H9 (cell line): Measurements from ENCODE around the gene SPAG4. TPM values are rescaled to one million over a fixed set of nuclear protein-coding genes. Genes with fewer than 3 reads are reported as not detected.

Source experiments
- DNase-seq: peaks from one replicate; pipeline ENCODE4 v3.0.0-alpha.2; 2017
- H2AFZ ChIP-seq: one replicate; pipeline ENCODE4 v1.6.1; 2013; ENCODE audit warnings: mild to moderate bottlenecking, low read length, control low read depth, moderate library complexity
- H2AK5ac ChIP-seq: 2 replicates; pipeline ENCODE4 v1.6.1; 2013; ENCODE audit warnings: low read length, control low read depth, mixed read lengths; ENCODE audit not compliant: insufficient read length
- H2BK120ac ChIP-seq: one replicate; pipeline ENCODE4 v1.6.1; 2013; ENCODE audit warnings: low read depth, mild to moderate bottlenecking, low read length, control low read depth, inconsistent platforms; ENCODE audit not compliant: poor library complexity, severe bottlenecking
- H2BK12ac ChIP-seq: 2 replicates; pipeline ENCODE4 v1.6.1; 2013; ENCODE audit warnings: low read length, control low read depth, mixed read lengths, low read depth; ENCODE audit not compliant: insufficient read length
- H2BK15ac ChIP-seq: 2 replicates; pipeline ENCODE4 v1.6.1; 2013; ENCODE audit warnings: low read depth, low read length, control low read depth
- H2BK20ac ChIP-seq: one replicate; pipeline ENCODE4 v1.6.1; 2013; ENCODE audit warnings: low read depth, mild to moderate bottlenecking, low read length, control low read depth, inconsistent platforms; ENCODE audit not compliant: poor library complexity, severe bottlenecking
- H2BK5ac ChIP-seq: 2 replicates; pipeline ENCODE4 v1.6.1; 2013; ENCODE audit warnings: low read length, control low read depth, mixed read lengths; ENCODE audit not compliant: insufficient read length
- H3K14ac ChIP-seq: 2 replicates; pipeline ENCODE4 v1.6.1; 2013; ENCODE audit warnings: low read length, control low read depth; ENCODE audit not compliant: insufficient read depth
- H3K18ac ChIP-seq: 2 replicates; pipeline ENCODE4 v1.6.1; 2013; ENCODE audit warnings: low read depth, mild to moderate bottlenecking, mixed read lengths, low read length, control low read depth; ENCODE audit not compliant: insufficient read length
- H3K23ac ChIP-seq: 2 replicates; pipeline ENCODE4 v1.6.1; 2013; ENCODE audit warnings: low read length, control low read depth, mixed read lengths, low read depth; ENCODE audit not compliant: insufficient read length
- H3K23me2 ChIP-seq: 2 replicates; pipeline ENCODE4 v1.6.1; 2013; ENCODE audit warnings: low read depth, mild to moderate bottlenecking, mixed read lengths, low read length, control low read depth; ENCODE audit not compliant: insufficient read length, poor library complexity, severe bottlenecking
- H3K27ac ChIP-seq: 2 replicates; pipeline ENCODE4 v1.5.1; 2013; ENCODE audit warnings: low read length, control low read depth, mixed read lengths, low read depth; ENCODE audit not compliant: insufficient read length
- H3K27me3 ChIP-seq: 2 replicates; pipeline ENCODE4 v1.6.1; 2013; ENCODE audit warnings: low read length, control low read depth, inconsistent platforms; ENCODE audit not compliant: insufficient read depth
- H3K4ac ChIP-seq: 2 replicates; pipeline ENCODE4 v1.6.1; 2013; ENCODE audit warnings: low read depth, mild to moderate bottlenecking, control low read depth, inconsistent platforms, low read length, moderate library complexity
- H3K4me1 ChIP-seq: 2 replicates; pipeline ENCODE4 v1.6.1; 2013; ENCODE audit warnings: low read length, control low read depth, inconsistent platforms; ENCODE audit not compliant: insufficient read depth
- H3K4me2 ChIP-seq: 2 replicates; pipeline ENCODE4 v1.6.1; 2013; ENCODE audit warnings: low read length, control low read depth, mixed read lengths; ENCODE audit not compliant: insufficient read length, insufficient read depth
- H3K56ac ChIP-seq: 2 replicates; pipeline ENCODE4 v1.6.1; 2013; ENCODE audit warnings: low read depth, mild to moderate bottlenecking, mixed read lengths, low read length, control low read depth; ENCODE audit not compliant: insufficient read length
- H3K79me1 ChIP-seq: 2 replicates; pipeline ENCODE4 v1.6.1; 2013; ENCODE audit warnings: low read depth, mild to moderate bottlenecking, moderate library complexity, low read length, control low read depth, inconsistent platforms; ENCODE audit not compliant: insufficient read depth, poor library complexity, severe bottlenecking
- H3K79me2 ChIP-seq: 2 replicates; pipeline ENCODE4 v1.6.1; 2013; ENCODE audit warnings: low read length, control low read depth, inconsistent platforms; ENCODE audit not compliant: insufficient read depth
- H3K9ac ChIP-seq: 2 replicates; pipeline ENCODE4 v1.6.1; 2013; ENCODE audit warnings: low read length, control low read depth, mixed read lengths; ENCODE audit not compliant: insufficient read length; ENCODE audit errors: extremely low read depth
- H3K9me3 ChIP-seq: one replicate; pipeline ENCODE4 v1.6.1; 2013; ENCODE audit warnings: low read depth, low read length, inconsistent platforms; ENCODE audit not compliant: control insufficient read depth
- H3T11ph ChIP-seq: one replicate; pipeline ENCODE4 v1.6.1; 2013; ENCODE audit warnings: mild to moderate bottlenecking, low read length, control low read depth, inconsistent platforms
- H4K20me1 ChIP-seq: one replicate; pipeline ENCODE4 v1.6.1; 2013; ENCODE audit not compliant: control insufficient read depth, insufficient read length, insufficient read depth
- H4K5ac ChIP-seq: 2 replicates; pipeline ENCODE4 v1.6.1; 2013; ENCODE audit warnings: low read depth, mild to moderate bottlenecking, mixed read lengths, low read length, control low read depth; ENCODE audit not compliant: insufficient read length
- H4K8ac ChIP-seq: replicated peaks from 2 replicates; pipeline ENCODE4 v1.6.1; 2013; ENCODE audit warnings: low read length, control low read depth, mixed read lengths, low read depth; ENCODE audit not compliant: insufficient read length
- H4K91ac ChIP-seq: 2 replicates; pipeline ENCODE4 v1.6.1; 2013; ENCODE audit warnings: low read depth, mild to moderate bottlenecking, moderate library complexity, mixed read lengths, low read length, control low read depth; ENCODE audit not compliant: insufficient read length
- H3K27ac Mint-ChIP-seq, 3 experiments: 2 replicates in 2 of 3; 3 replicates in 1 of 3; pipeline ENCODE4 v1.8.0; 2020 to 2021; ENCODE audit warnings: mixed read lengths in 3 of 3, mild to moderate bottlenecking in 1 of 3, moderate library complexity in 1 of 3
- H3K27me3 Mint-ChIP-seq: 2 replicates; pipeline ENCODE4 v1.8.0; 2021; ENCODE audit warnings: low read depth, mild to moderate bottlenecking, moderate library complexity, mixed read lengths
- H3K36me3 Mint-ChIP-seq, 3 experiments: 2 replicates in 2 of 3; 3 replicates in 1 of 3; pipeline ENCODE4 v1.8.0; 2020 to 2021; ENCODE audit warnings: low read depth in 3 of 3, mixed read lengths in 3 of 3; ENCODE audit not compliant: insufficient read depth in 1 of 3
- H3K4me1 Mint-ChIP-seq, 2 experiments: 2 replicates each; pipeline ENCODE4 v1.8.0; 2020; ENCODE audit warnings: mixed read lengths in 2 of 2
- H3K4me3 Mint-ChIP-seq, 2 experiments: 2 replicates in 1 of 2; 3 replicates in 1 of 2; pipeline ENCODE4 v1.8.0; 2020 to 2021; ENCODE audit warnings: mild to moderate bottlenecking in 2 of 2, mixed read lengths in 2 of 2, moderate library complexity in 1 of 2
- H3K9me3 Mint-ChIP-seq, 2 experiments: 2 replicates in 1 of 2; 3 replicates in 1 of 2; pipeline ENCODE4 v1.8.0; 2020; ENCODE audit warnings: mild to moderate bottlenecking in 2 of 2, mixed read lengths in 2 of 2, moderate library complexity in 1 of 2
- WGBS: extraction: QIAGEN DNeasy Blood & Tissue Kit; methylation state at CpG from one replicate; pipeline ENCODE4 v1.1.7; 2013; ENCODE audit warnings: missing lambda C conversion rate, low lambda C conversion rate, mixed read lengths; ENCODE audit not compliant: insufficient read length; ENCODE audit errors: extremely low coverage; 5-methylcytosine and 5-hydroxymethylcytosine counted together
- total RNA-seq: library from RNA; stranded (reverse); gene quantifications from 2 replicates; pipeline ENCODE4 v1.2.1, GENCODE V29; 2021
- TF ChIP-seq, protein P1 (sequence below): fragments of 200-600 bp; sonication (generic); conservative IDR thresholded peaks from 3 replicates; pipeline ENCODE4 v1.8.0; 2021; ENCODE audit warnings: antibody characterized with exemption, mild to moderate bottlenecking

The SPAG4 gene
- total RNA-seq, 1 experiment from 2014 or later: 4.9 TPM

- peaks cover 12% of the 10 kb centered on the region; the same call in 1 of the 2 replicates for H3K27me3 ChIP-seq
- no peak overlapping the region for H3K4me2 ChIP-seq
- no peak overlapping the region for H2AFZ ChIP-seq
- no peak overlapping the region for H3K23ac ChIP-seq
- H3K9me3 Mint-ChIP-seq: no peaks in the 10 kb centered on the region
- no peak overlapping the region for H2AK5ac ChIP-seq
- H4K20me1 ChIP-seq: no peaks in the 10 kb centered on the region
- no peak overlapping the region for H3K56ac ChIP-seq
- no peak overlapping the region for H3K18ac ChIP-seq
- H2BK5ac ChIP-seq: no peak overlapping the region
- no peak overlapping the region for H3K9ac ChIP-seq
- H2BK12ac ChIP-seq: no peak overlapping the region
- H3K9me3 ChIP-seq: no peaks in the 10 kb centered on the region
- H3K27me3 Mint-ChIP-seq: peaks cover 56% of the 10 kb centered on the region
- H2BK120ac ChIP-seq: no peak overlapping the region
- H3K27ac Mint-ChIP-seq: no peak overlapping the region
- no CpG with 5 or more reads among the region's 4 CpGs for WGBS
- no peak overlapping the region for H3T11ph ChIP-seq
- DNase-seq: peak; percentile 83
- no peaks in the 10 kb centered on the region for H3K79me2 ChIP-seq
- no peak overlapping the region for H2BK15ac ChIP-seq
- H2BK20ac ChIP-seq: no peak overlapping the region
- no peaks in the 10 kb centered on the region; a peak in 1 of 7 replicates for H3K36me3 Mint-ChIP-seq
- peaks cover 16% of the 10 kb centered on the region for H3K23me2 ChIP-seq
- H3K4me1 Mint-ChIP-seq: peaks cover 6 to 9% of the 10 kb centered on the region in 2 experiments
- H3K79me1 ChIP-seq: no peaks in the 10 kb centered on the region
- H4K5ac ChIP-seq: no peak overlapping the region
- no peaks in the 10 kb centered on the region for H3K4me1 ChIP-seq
- no peak overlapping the region for H3K14ac ChIP-seq
- H3K4me3 Mint-ChIP-seq: no peak overlapping the region
- H4K8ac ChIP-seq: no peak overlapping the region
- H4K91ac ChIP-seq: no peak overlapping the region
- no peak overlapping the region for H3K27ac ChIP-seq
- TF ChIP-seq, protein P1, sequence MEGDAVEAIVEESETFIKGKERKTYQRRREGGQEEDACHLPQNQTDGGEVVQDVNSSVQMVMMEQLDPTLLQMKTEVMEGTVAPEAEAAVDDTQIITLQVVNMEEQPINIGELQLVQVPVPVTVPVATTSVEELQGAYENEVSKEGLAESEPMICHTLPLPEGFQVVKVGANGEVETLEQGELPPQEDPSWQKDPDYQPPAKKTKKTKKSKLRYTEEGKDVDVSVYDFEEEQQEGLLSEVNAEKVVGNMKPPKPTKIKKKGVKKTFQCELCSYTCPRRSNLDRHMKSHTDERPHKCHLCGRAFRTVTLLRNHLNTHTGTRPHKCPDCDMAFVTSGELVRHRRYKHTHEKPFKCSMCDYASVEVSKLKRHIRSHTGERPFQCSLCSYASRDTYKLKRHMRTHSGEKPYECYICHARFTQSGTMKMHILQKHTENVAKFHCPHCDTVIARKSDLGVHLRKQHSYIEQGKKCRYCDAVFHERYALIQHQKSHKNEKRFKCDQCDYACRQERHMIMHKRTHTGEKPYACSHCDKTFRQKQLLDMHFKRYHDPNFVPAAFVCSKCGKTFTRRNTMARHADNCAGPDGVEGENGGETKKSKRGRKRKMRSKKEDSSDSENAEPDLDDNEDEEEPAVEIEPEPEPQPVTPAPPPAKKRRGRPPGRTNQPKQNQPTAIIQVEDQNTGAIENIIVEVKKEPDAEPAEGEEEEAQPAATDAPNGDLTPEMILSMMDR: peak; percentile 75
- no peak overlapping the region for H3K4ac ChIP-seq
These were observed 11.2 kb upstream of the SPAG4 start for GRCh38 chr20:35604449-35604747.
